RPMI8226 (cell line): ENCODE results near the gene E4F1.

ENCODE experiments used
- DNase-seq: peaks from one replicate; pipeline ENCODE4 v3.0.0-alpha.2; 2015

The E4F1 gene, protein sequence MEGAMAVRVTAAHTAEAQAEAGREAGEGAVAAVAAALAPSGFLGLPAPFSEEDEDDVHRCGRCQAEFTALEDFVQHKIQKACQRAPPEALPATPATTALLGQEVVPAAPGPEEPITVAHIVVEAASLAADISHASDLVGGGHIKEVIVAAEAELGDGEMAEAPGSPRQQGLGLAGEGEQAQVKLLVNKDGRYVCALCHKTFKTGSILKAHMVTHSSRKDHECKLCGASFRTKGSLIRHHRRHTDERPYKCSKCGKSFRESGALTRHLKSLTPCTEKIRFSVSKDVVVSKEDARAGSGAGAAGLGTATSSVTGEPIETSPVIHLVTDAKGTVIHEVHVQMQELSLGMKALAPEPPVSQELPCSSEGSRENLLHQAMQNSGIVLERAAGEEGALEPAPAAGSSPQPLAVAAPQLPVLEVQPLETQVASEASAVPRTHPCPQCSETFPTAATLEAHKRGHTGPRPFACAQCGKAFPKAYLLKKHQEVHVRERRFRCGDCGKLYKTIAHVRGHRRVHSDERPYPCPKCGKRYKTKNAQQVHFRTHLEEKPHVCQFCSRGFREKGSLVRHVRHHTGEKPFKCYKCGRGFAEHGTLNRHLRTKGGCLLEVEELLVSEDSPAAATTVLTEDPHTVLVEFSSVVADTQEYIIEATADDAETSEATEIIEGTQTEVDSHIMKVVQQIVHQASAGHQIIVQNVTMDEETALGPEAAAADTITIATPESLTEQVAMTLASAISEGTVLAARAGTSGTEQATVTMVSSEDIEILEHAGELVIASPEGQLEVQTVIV

DNA sequence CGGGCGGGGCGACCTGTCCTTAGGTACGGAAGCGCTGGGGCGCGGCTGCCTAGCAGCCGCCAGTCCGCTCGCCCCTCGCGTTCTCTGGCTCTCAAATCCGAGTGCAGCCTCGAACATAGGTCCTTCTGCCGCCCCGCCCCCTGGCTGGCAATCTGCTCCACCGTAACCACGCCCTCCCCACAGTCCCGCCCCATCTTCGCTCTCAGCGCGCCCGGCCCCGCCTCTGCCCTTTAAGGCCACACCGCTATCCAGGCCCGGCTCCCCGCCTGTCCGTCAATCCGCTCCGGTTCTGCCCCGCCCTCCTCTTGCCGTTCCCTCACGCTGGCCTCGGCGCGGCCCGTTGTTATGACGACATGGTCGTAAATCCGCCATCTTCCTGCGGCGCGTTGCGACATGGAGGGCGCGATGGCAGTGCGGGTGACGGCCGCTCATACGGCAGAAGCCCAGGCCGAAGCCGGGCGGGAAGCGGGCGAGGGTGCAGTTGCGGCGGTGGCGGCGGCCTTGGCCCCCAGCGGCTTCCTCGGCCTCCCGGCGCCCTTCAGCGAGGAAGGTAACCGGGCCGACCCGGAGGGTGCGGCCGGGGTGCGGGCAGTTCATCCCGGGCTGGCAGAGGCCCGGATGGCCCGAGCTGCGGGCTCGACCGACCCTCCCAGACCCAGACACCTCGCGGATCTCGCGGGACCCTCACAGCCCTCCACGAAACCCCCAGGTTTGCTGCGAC is at the start of gene E4F1:
Gene E4F1, plus strand, starts transcription at position 371 of the 721 bp plus-strand sequence. Its CDS starts 23 bp downstream, at position 394.
- peak; percentile 100 for DNase-seq

DNA sequence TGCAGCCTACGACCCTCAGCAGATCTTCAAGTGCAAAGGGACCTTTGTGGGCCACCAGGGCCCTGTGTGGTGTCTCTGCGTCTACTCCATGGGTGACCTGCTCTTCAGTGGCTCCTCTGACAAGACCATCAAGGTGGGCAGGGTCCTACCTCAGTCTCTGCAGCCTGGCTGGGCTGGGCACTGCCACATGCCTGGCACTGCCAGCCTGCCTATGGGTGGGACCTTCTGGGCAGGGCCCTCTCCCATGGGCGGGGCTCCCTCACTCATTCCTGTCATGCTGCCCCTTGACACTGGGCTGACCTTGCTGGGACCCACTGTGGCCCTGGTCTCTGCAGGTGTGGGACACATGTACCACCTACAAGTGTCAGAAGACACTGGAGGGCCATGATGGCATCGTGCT is 49.5 kb upstream of the E4F1 start:
- DNase-seq = no peak

DNA sequence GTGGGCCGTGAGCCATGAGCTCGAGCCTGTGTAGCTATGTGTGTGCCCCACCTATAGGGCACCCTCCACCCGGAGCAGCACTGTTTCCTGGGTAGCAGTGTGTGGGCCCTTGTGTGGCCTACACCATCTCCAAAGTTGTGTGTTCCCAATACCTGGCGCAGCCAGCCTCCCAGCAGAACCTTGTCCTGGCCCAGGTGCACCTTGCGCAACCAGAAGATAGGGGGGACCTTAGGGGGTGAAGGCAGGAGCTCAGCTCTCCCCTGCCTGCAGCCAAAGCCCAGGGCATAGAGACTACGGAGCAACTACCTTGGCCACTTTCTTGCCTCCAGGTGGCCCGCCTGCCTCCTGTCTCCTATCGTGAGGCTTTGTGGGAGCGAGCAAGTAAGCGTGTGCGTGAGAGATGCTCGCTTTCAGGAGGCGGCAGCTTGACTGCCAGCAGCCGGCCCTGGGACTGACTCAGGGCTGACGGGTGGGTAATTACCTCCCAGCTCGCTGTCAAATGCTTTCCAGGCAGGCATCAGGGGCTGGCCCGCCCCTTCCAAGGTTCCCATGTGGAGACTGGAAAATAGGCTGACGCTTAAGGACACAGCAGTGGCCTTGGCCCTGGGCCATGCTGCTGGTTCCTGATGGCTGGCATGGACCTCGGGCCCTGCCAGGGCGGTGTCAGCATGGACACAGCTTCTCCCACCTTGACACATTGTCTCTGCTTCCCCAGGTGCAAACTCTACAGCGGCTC is 48.8 kb upstream of the E4F1 start:
- DNase-seq = no peak

DNA sequence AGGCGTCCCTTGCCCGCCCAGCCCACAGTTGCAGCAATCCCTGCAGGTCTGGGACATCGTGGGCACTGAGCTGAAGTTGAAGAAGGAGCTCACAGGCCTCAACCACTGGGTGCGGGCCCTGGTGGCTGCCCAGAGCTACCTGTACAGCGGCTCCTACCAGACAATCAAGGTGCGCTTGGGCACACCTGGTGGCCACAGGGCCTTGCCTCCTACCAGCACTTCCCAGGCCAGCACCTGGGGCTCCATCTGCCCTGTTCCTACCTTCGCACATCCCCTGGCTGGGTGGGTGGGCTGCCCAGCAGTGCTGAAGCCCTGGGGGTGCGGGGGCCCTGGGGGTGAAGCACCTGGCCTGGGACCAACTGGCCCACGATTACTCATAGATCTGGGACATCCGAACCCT is 47.9 kb upstream of the E4F1 start:
- no peak for DNase-seq

DNA sequence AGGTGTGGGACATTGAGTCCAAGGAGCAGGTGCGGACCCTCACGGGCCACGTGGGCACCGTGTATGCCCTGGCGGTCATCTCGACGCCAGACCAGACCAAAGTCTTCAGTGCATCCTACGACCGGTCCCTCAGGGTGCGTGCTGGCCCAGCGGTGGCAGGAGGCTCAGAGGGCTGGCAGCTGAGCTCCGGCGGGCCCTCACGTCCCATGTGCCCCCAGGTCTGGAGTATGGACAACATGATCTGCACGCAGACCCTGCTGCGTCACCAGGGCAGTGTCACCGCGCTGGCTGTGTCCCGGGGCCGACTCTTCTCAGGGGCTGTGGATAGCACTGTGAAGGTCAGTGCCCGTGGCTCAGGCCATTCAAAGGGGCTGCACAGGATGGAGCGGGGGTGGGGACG is 47.3 kb upstream of the E4F1 start:
- no peak for DNase-seq

DNA sequence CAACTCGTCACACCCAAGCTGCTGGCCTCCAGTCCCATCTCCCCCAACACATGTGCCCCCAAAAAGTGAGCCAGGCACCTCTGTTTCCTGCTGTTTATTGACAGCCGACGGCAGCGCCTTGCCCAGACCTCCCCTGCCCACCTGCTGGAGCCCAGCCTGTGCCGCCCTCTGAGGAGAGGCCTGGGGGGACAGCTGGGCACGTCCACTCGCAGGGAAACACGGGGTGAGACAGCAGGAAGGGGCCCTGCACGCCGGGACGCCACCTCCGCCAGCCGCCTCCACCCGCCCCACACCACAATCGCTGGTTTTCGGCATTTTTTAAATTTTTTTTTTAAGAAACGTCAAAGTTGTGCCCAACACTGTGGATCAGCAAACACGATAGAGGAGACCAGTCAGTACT is 46.3 kb upstream of the E4F1 start:
- no peak for DNase-seq

DNA sequence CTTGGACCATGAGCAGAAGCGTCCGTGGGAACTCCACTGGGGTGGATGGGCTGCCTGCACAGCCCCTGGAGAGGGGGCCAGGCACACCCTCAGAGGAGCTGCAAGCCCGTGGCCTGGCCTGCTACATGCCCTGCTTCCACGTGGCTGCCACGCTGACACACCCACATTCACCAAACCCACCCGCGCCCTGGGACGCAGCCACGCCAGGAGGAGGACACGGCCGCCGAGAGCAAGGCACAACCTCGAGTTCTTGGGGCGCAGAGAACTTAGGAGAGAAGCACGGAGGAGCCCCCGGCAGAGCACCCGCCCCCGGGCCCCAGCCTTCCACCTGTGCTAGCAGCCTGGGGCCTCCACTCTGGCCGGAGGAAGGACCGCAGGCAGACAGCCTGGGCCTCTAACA is 45.8 kb upstream of the E4F1 start:
- DNase-seq = no peak

DNA sequence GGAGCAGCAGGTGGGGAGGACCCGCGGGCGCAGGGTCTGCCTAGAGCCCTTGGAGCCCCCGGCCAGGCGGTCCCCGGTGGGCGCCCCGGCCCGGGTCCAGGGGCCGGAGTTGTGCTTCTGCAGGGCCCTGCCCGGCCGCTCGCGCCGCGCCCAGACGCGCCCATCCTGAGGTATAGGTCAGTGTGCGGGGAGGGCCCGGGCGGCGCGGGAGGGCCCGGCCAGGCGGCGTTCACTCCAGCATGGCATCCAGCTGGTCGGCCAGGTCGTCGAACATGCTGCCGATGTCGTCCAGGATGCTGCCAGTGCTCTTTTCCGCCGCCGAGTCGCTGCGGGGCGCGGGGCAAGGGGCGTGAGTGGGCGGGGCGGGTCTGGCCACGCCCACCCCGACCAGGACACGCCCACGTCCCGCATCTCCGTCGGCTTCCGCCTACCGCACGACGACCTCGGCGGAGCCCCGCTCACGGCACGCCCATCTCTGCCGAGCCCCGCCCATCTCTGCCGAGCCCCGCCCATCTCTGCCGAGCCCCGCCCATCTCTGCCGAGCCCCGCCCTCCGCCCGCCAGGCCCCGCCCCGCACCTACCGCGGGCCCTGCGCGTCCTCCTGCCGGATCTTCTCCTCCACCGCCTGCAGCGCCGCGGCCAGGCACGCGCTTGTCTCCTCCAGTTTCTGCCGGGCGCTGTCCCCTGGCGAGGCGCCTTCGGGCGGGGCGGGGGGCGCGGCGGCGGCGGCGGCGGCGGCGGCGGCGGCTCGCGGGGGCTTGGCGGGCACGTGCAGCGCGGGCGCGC is 44.9 kb upstream of the E4F1 start:
- no peak for DNase-seq

DNA sequence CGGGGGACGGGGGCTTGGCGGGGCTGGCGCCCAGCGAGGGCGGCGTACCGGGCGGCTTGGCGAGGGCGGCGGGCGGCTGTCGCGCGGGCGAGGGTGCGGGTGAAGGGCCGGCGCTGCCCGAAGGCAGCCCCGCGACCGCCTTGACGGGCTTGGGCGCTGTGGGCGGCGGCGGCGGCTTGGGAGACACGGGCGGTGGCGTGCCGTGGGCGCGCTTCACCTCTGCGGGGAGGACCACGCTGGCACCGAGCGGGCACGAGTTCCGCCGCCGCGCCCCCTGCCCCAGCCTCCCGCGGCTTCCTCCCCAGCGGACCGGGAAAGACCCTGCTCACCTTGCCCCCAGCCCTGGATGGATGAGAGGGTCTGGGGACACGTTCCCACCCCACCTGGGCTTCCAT is 44.3 kb upstream of the E4F1 start:
- no peak for DNase-seq

DNA sequence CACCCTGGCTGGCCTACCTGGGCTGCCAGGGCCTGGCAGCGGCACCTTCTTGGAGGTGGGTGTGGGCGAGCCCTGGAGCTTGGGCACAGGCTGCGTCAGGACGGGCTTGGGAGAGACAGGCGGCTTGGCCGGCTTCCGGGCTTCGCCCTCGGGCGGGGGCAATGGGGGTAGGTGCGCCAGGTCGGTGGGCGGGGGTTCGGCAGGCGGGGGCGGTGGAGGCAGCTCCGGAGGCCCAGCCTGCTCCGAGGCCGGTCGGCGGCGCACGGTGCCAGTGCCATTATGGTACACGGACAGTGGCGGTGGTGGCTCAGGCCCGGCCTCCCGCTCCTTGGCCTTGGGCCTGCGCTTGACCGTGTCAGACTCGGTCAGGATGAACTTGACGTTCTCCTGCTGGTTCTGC is 43.8 kb upstream of the E4F1 start:
- no peak for DNase-seq

DNA sequence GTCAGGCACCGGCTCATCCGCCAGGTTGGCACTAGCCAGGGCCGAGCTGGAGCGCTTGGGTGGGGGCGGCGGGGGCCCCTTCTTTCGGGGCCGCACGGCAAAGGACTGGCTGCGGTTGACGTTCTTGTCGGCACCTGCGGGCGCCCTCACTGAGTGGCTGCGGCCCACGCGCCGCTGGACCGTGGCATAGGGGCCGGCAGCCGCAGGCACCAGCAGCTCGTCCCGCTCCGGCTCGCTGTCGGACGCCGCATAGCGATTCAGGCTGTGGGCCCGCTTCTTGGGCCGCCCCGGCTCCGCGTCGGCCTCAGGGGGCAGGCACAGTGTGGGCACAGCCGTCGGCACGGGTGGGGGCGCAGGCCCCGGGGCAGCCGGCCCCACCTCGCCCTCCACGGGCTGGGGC is 42.9 kb upstream of the E4F1 start:
- no peak for DNase-seq

DNA sequence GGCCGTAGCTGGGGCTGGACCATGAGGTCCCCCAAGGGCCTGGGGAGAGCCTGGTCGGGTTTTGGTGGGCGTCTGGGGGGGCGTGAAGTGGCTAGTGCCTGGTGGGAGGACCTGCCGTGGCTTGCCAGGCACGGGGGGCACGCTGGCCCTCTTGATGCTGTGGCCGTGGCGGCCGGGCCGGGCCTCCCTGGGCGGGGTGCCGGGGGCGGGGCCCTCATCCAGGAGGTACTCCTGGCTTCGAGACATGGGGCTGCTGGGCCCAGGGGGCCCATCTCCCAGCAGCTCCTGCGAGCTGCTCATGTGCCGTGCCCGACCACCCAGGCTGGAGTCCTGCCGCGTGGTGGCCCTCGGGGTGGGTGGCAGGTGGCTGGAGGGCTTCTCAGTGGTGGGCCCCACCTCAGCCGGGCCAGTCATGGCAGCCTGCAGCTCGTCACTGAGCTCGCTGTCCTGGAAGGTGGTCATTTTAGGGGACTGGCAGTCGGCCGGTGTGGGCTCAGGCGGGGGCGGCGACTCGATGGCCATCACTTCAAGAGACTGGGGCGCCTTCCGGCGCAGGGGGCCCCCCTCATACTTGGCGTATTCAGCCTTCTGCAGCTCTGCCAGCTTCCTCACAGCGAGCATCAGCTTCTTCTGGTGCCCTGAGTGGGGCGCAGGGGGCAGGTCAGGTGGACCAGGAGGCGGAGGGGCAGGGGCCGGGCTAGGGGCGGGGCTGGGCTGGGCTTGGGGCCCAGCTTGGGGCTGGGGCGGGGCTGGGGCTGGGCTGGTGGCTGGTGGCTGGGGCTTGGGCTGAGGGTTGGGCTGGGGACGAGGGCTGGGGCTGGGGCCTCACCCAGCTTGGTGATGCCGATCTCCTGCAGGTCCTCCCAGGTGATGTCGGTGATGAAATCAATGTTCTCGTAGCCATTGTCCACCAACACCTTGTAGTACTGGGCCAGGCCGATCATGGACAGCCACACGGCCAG is 42.1 kb upstream of the E4F1 start:
- no peak for DNase-seq

DNA sequence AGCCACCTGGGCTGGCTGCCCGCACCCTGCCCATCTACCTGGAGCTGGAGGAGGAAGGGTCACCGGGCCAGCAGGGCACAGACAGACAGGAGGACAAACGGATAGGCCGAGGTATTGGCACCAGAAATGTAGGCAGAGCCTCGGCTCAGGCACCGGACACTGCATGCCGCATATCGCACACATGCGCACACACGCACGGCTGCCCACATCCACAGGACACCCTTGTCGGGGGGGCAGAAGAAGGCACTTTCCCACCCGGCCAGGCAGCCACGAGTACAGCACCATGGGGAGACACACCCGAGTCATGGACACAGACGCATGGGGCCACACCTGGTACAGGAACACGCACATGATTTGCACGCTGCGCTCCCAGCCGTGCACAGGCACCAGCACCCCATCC is 41.4 kb upstream of the E4F1 start:
- no peak for DNase-seq

DNA sequence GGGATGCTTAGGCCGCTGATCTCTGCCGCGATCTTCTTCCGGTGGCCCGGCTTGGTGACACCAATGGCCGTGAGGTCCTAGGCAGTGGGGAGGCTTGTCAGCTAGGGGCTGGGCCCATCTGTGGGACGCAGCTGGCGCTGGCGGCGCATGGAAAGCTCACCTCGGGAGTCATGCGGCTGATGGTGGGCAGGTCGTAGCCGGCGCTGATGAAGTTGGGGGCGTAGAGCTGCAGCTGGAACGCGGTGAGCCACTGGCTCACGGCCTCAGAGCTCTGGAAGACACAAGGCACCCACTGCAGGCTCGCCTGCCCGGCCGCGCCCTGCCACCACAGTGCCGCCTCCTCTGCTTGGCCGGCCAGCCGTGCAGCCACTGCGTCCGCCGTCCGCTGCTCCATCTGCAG is 39.7 kb upstream of the E4F1 start:
- DNase-seq = no peak

DNA sequence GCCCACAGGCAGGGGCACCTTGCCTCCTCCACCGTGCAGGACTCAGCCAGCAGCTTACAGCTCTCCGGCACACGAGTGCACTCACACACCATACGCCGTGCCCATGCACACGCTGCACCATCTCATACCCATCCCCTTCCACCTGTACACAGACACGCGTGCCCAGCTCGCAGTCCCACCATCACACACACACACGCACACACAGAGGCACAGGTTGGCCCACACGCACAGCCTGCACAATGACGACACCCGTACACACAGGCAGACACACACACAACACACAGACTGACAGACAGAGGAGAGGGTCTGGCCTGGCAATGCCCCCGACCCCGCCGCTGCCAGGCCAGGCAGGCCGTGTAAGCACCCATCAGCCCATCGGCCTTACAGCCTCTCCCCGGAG is 39.0 kb upstream of the E4F1 start:
- no peak for DNase-seq

DNA sequence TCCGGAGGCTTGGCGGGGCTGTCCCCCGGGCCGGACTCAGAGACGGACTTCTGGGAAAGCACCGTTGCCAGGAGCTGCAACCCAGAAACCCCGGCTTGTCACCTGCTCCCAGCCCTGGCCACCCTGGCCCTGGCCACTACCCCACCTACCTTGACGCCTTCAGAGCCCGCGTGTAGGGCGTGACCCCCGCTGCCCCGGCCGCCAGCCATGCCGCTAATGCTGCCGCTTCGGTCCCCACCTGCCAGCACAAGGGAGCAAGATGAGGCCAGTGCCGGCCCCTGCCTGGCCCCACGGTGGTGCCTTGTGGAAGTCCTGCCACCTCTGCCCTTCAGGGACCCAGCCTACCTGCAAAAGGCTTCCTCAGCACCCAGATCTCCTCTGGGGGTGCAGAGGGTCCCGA is 38.4 kb upstream of the E4F1 start:
- DNase-seq = no peak

DNA sequence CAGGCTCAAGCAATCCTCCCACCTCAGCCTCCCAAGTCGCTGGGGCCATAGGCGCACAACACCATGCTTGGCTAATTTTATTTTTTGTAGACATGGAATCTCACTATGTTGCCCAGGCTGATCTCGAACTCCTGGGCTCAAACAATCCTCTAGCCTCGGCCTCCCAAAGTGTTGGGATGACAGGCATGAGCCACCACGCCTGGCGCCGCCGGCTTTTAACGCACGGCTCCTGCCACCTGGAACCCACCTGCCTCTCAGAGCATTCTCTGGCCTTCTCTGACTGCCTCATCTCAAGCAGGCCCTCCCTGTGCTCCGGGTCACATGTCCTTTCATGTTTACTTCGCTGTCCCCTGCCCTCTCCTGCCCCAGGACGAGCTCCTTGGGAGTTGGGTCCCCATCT is 37.3 kb upstream of the E4F1 start:
- DNase-seq = no peak

DNA sequence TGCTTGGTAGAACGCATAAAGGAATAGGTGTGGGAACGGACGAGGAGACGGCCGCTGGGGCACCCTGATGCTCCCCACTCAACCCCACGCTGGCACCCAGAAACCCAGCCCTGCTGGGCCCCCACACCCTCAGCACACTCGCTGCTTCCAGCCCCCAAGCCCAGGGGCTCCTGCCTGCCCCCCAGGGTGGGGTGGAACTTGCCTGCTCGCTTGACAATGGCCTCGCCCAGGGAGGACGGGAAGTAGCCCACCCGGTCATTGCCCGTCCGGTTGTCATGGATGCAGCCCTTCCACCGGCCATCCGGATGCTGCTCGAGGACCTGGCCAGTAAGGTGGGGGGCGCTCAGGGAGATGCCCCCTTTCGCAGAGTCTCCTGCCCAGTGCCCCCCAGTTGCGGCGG is 36.9 kb upstream of the E4F1 start:
- no peak for DNase-seq

DNA sequence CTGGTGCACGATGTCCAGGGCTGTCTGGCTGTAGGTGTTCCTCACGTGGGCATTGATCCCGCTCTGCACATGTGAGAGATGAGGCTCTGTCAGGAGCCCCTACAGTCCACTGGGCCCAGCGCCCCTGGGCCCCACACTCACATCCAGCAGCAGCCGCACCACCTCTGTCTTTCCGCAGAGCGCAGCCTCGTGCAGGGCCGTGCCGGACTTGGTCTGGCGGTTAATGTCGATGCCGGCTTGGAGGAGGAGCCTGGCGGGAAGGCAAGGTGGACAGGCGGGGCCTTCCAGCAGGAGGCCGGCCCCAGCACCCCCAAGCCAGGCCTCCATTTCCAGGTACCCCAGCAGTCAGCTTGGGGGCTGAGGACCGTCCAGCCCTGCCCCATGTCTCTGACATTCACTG is 36.2 kb upstream of the E4F1 start:
- no peak for DNase-seq

DNA sequence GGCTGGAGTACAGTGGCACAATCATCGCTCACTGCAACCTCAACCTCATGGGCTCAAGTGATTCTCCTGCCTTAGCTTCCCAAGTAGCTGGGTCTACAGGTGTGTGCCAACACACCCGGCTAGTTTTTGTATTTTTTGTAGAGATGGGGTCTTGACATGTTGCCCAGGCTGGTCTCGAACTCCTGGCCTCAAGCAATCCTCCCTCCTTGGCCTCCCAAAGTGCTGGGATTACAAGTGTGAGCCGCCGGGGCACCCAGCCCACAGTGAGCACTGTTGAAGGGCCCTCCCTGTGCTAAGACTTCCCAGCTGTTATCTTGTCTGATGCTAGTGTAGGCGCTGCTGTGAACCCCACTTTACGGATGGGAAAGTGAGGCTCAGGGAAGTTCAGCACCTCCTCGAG is 35.0 kb upstream of the E4F1 start:
- no peak for DNase-seq

DNA sequence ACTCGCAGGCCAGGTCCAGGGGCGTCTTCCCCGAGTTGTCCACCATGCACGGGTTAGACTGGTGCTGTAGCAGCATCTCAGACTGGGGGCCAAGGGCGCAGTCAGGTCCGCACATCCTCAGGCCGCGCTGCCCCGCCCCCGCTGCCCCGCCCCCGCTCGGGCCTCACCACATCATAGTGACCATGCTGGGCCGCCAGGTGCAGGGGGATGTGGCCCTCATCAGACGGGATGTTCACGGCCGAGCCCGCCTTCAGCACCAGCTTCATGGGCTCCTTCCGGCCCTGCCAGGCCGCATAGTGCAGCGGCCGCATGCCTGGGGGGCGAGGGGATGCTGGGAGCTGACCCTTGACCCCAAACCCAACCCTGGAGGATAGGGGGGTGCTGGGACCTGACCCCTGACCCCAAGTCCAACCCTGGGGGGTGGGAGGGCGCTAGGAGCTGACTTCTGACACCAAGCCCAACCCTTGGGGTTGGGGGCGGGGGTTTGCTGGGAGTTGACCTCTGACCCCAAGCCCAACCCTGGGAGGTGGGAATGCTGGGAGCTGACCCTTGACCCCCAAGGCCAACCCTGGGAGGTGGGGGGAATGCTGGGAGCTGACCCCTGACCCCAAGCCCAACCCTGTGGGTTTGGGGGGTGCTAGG is 34.0 kb upstream of the E4F1 start:
- DNase-seq = no peak
